Measurements from ENCODE around the gene HNRNPM.
"Not testable (repeated sequence)": the region's sequence is repeated elsewhere in the genome, so short reads cannot be mapped to it uniquely, and the experiment has no call there.

The HNRNPM gene

DNA sequence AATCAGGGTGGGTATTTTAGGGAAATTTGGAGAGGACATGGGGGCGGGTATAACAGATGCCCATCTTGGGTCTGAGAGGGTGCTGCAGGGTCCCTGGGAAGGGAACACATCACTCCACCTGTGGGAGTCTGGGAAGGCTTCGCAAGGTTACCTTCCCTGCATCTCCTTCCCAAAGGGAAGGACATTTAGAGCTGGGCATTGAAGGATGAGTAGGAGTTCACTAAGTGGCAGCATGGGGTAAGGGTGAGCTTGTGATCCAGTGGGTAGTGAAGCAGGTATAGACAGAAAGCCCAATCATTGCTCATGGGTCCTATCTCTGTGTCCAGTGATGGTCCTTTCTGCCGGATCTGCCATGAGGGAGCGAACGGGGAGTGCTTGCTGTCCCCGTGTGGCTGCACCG lies 18.5 kb upstream of the HNRNPM start:
- in situ Hi-C loops (cut with MboI; ENCODE audit: low sequenced_read_pairs, unreplicated experiment), result no loop called here
- DNase-seq (ENCODE audit: low spot score), result no peak
- TF ChIP-seq, protein P1, sequence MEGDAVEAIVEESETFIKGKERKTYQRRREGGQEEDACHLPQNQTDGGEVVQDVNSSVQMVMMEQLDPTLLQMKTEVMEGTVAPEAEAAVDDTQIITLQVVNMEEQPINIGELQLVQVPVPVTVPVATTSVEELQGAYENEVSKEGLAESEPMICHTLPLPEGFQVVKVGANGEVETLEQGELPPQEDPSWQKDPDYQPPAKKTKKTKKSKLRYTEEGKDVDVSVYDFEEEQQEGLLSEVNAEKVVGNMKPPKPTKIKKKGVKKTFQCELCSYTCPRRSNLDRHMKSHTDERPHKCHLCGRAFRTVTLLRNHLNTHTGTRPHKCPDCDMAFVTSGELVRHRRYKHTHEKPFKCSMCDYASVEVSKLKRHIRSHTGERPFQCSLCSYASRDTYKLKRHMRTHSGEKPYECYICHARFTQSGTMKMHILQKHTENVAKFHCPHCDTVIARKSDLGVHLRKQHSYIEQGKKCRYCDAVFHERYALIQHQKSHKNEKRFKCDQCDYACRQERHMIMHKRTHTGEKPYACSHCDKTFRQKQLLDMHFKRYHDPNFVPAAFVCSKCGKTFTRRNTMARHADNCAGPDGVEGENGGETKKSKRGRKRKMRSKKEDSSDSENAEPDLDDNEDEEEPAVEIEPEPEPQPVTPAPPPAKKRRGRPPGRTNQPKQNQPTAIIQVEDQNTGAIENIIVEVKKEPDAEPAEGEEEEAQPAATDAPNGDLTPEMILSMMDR (IDR thresholded peaks at IDR 0.05; ENCODE audit: borderline replicate concordance, control extremely low read depth, extremely low read depth, insufficient read depth, missing control alignments), result no peak

DNA sequence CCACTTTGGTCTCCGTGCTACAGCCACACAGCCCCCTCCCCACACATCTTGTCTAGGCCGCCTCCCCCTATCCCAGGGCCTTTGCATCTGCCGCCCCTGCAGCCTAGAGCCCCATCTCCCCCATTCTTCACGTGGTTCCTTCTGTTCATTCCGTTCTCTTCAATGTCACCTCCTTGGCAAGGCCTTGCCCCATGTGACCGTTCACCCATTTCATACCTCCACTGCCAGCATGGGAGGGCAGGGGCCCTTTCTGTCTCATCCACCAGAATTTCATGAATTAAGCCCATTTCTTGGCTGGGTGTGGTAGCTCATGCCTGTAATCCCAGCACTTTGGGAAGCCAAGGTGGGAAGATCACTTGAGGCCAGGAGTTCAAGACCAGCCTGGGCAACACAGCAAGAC lies 15.7 kb upstream of the HNRNPM start:
- no peak for DNase-seq (ENCODE audit: low spot score)
- TF ChIP-seq, protein P1 (IDR thresholded peaks at IDR 0.05; ENCODE audit: borderline replicate concordance, control extremely low read depth, extremely low read depth, insufficient read depth, missing control alignments), result no peak
- in situ Hi-C loops (cut with MboI; ENCODE audit: low sequenced_read_pairs, unreplicated experiment), result no loop called here

DNA sequence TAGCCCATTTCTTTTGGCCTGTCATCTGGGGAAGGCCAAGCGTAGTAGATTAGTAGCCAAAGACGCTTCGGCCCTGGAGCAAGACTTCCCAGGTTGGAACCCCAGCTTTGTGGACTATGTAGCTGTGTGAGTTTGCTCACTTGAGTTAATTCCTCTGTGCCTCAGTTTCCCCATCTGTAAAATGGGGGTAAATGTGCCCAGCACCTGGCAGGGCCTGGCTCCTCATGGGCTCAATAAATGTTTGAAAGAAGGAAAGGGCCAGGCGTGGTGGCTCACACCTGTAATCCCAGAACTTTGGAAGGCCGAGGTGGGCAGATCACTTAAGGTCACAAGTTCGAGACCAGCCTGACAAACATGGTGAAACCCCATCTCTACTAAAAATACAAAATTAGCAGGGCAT lies 14.9 kb upstream of the HNRNPM start:
- TF ChIP-seq, protein P1 (IDR thresholded peaks at IDR 0.05; ENCODE audit: borderline replicate concordance, control extremely low read depth, extremely low read depth, insufficient read depth, missing control alignments), result no peak
- DNase-seq (ENCODE audit: low spot score), result no peak
- in situ Hi-C loops (cut with MboI; ENCODE audit: low sequenced_read_pairs, unreplicated experiment), result no loop called here

DNA sequence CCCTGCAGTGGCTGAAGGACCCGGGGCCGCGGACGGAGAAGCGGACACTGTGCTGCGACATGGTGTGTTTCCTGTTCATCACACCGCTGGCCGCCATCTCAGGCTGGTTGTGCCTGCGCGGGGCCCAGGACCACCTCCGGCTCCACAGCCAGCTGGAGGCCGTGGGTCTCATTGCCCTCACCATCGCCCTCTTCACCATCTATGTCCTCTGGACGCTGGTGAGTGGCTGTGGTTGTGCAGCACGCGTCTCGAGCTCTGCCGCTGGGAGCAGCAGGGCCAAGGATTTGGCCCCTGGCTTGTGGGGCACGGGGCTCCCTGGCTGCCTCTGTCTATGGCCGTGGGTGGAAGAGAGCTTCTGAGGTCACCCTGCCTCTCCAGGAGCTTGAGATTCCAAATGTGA lies 14.1 kb upstream of the HNRNPM start:
- in situ Hi-C loops (cut with MboI; ENCODE audit: low sequenced_read_pairs, unreplicated experiment), result no loop called here
- TF ChIP-seq, protein P1 (IDR thresholded peaks at IDR 0.05; ENCODE audit: borderline replicate concordance, control extremely low read depth, extremely low read depth, insufficient read depth, missing control alignments), result no peak
- DNase-seq (ENCODE audit: low spot score), result no peak

DNA sequence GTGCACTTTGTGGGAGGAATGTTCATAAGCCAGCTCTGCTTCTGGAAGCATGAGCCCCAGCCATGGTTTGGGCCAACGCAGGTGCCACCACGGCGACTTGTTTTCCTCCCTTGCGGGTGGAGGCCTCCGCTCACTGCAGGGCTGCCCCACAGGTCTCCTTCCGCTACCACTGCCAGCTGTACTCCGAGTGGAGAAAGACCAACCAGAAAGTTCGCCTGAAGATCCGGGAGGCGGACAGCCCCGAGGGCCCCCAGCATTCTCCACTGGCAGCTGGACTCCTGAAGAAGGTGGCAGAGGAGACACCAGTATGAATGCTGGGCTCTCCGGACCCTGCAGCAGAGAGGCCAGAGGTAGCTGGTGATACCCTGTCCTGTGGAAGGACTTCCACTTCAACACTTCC lies 6.5 kb upstream of the HNRNPM start:
- no peak for DNase-seq (ENCODE audit: low spot score)
- TF ChIP-seq, protein P1 (IDR thresholded peaks at IDR 0.05; ENCODE audit: borderline replicate concordance, control extremely low read depth, extremely low read depth, insufficient read depth, missing control alignments), result no peak
- in situ Hi-C loops (cut with MboI; ENCODE audit: low sequenced_read_pairs, unreplicated experiment), result no loop called here

DNA sequence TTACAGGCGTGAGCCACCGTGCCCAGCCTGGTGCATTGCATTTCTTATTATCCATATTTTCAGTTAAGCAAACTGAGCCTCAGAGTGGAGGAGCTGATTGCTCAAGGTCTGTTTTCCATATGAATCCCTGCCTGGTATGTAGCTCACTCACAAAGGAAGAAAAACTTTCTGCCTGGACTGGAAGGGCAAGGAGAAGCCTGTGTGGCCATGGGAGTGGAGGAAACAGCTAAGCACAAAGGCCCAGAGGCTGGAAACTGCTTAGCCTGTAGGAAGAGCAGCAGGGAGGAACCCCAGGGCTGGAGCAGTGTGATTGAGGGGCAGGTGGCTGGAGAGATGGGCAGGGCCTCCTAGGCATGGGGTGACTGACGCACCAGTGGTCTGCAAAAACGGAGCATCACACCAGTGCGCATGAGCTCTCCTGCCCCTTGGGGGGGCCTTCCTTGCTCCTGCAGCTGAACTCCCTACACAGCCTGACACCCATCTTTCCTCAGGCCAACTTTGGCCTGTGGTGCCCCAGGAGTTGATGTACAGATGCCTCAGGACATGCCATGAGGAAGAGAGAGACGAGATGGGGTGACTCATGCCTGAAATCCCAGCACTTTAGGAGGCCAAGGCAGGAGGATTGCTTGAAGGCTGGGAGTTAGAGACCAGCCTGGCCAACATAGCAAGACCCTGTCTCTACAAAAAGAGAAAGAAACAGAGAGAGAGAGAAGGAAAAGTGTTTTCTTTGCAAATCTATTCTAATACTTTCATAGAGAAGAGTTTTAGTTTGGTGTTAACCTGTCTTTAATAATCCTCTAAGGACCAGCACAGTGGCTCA lies 2.8 kb upstream of the HNRNPM start:
- TF ChIP-seq, protein P1 (IDR thresholded peaks at IDR 0.05; ENCODE audit: borderline replicate concordance, control extremely low read depth, extremely low read depth, insufficient read depth, missing control alignments), result no peak
- no peak for DNase-seq (ENCODE audit: low spot score)
- in situ Hi-C loops (cut with MboI; ENCODE audit: low sequenced_read_pairs, unreplicated experiment), result no loop called here

DNA sequence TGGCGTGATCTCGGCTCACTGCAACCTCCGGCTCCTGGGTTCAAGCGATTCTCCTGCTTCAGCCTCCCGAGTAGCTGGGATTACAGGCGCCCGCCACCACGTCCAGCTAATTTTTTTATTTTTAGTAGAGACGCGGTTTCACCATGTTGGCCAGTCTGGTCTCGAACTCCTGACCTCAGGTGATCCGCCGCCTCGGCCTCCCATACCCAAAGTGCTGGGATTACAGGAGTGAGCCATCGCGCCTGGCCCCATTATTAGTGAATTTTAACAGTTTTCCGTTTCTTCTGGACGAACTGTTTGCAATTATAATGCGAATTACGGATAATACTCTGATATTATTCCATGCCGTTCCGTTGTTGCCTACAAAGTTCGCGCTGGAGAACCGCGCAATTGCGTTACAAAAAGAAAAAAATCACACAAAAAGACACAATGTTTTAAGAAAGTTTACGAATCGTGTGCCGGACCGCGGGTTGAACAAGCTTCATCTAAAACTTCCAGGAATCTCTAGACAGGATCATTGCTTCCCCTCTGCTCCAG lies 567 bp upstream of the HNRNPM start:
- in situ Hi-C loops (cut with MboI; ENCODE audit: low sequenced_read_pairs, unreplicated experiment); DNase-seq (ENCODE audit: low spot score): not testable (repeated sequence)
